Stimulated activated CD4-positive, alpha-beta T cell treated with anti-CD3 and anti-CD28 coated beads, Interleukin-12 subunit alpha, Interleukin-12 subunit beta, amount 100 ng/mL, for 24 hours (primary cell): Measurements from ENCODE around the gene FILIP1L.

Source experiments
- DNase-seq, 2 experiments: peaks; one replicate each; pipeline ENCODE4 v3.0.0-alpha.2; 2020; ENCODE audit warnings: low read depth in 2 of 2

FILIP1L gene

GRCh38 chr3:100042166-100042981, 71.9 kb downstream of the FILIP1L start:
- DNase-seq = no peak

- no peak for DNase-seq
Measured at GRCh38 chr3:100041328-100041749, 73.0 kb downstream of the FILIP1L start.

GRCh38 chr3:100040451-100041225, 73.7 kb downstream of the FILIP1L start:
- DNase-seq = no peak

- no peak for DNase-seq
Measured at GRCh38 chr3:100039075-100039474, 75.2 kb downstream of the FILIP1L start.

GRCh38 chr3:100033903-100034471, 80.3 kb downstream of the FILIP1L start:
- no peak for DNase-seq

GRCh38 chr3:100033184-100033583, 81.1 kb downstream of the FILIP1L start:
- no peak for DNase-seq

- DNase-seq = no peak
Measured at GRCh38 chr3:100032243-100032642, 82.1 kb downstream of the FILIP1L start.

GRCh38 chr3:100030914-100031425, 83.3 kb downstream of the FILIP1L start:
- DNase-seq = no peak

- DNase-seq = no peak
Measured at GRCh38 chr3:100030346-100030745, 84.0 kb downstream of the FILIP1L start.

GRCh38 chr3:100029689-100030088, 84.6 kb downstream of the FILIP1L start:
- no peak for DNase-seq

GRCh38 chr3:100029052-100029451, 85.2 kb downstream of the FILIP1L start:
- no peak for DNase-seq

GRCh38 chr3:100027321-100027720, 87.0 kb downstream of the FILIP1L start:
- DNase-seq = no peak

GRCh38 chr3:100024520-100025303, 89.6 kb downstream of the FILIP1L start:
- DNase-seq = no peak

- DNase-seq = no peak
Measured at GRCh38 chr3:100023595-100023994, 90.7 kb downstream of the FILIP1L start.

GRCh38 chr3:100023150-100023549, 91.2 kb downstream of the FILIP1L start:
- DNase-seq = no peak

GRCh38 chr3:100022506-100022905, 91.8 kb downstream of the FILIP1L start:
- no peak for DNase-seq

GRCh38 chr3:100020876-100021644, 93.2 kb downstream of the FILIP1L start:
- DNase-seq = no peak

- DNase-seq = no peak
Measured at GRCh38 chr3:100019719-100020118, 94.6 kb downstream of the FILIP1L start.

- DNase-seq = no peak
Measured at GRCh38 chr3:100018806-100019205, 95.5 kb downstream of the FILIP1L start.

- DNase-seq = no peak
Measured at GRCh38 chr3:100010087-100010417, 104.2 kb downstream of the FILIP1L start.
